GM13976 (cell line): ENCODE results near the gene CACNA2D3.

Experiments used
- DNase-seq: peaks from one replicate; pipeline ENCODE4 v3.0.0; 2012; ENCODE audit warnings: low spot score
- in situ Hi-C: fragments of 300-500 bp; cut with MboI; formaldehyde crosslinking; loops from one replicate; pipeline ENCODE4 v1.12.0; 2022; ENCODE audit warnings: low sequenced_read_pairs, mixed read lengths, inconsistent platforms; ENCODE audit not compliant: unreplicated experiment
- TF ChIP-seq, protein P1 (sequence below): IDR thresholded peaks from 2 replicates; pipeline ENCODE4 v1.5.1; 2012; ENCODE audit warnings: borderline replicate concordance, mild to moderate bottlenecking; ENCODE audit not compliant: insufficient read depth; ENCODE audit errors: extremely low read depth, missing control alignments, control extremely low read depth

The CACNA2D3 gene

DNA sequence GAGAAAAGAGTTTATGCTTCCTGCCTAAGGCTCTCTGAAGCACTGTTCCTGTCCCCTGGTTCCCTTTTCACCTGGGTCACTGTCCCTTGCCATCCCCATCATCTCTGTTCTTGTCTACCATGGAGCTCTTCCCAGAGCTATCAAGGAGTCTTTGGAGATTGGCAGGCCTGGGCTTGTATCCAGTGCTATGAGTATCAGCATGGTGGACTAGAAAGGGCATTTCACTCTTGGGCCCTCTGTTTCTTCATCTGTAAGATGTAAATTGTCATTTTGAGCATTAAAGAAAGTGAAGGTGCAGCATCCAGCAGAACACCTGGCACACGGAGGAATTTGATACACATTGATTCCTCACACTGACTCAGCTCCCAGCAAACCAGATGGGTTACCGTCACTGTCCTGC, 388.2 kb downstream of the CACNA2D3 start:
- TF ChIP-seq, protein P1, sequence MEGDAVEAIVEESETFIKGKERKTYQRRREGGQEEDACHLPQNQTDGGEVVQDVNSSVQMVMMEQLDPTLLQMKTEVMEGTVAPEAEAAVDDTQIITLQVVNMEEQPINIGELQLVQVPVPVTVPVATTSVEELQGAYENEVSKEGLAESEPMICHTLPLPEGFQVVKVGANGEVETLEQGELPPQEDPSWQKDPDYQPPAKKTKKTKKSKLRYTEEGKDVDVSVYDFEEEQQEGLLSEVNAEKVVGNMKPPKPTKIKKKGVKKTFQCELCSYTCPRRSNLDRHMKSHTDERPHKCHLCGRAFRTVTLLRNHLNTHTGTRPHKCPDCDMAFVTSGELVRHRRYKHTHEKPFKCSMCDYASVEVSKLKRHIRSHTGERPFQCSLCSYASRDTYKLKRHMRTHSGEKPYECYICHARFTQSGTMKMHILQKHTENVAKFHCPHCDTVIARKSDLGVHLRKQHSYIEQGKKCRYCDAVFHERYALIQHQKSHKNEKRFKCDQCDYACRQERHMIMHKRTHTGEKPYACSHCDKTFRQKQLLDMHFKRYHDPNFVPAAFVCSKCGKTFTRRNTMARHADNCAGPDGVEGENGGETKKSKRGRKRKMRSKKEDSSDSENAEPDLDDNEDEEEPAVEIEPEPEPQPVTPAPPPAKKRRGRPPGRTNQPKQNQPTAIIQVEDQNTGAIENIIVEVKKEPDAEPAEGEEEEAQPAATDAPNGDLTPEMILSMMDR, result no peak
- DNase-seq, result no peak
- in situ Hi-C loops, result no loop called here

DNA sequence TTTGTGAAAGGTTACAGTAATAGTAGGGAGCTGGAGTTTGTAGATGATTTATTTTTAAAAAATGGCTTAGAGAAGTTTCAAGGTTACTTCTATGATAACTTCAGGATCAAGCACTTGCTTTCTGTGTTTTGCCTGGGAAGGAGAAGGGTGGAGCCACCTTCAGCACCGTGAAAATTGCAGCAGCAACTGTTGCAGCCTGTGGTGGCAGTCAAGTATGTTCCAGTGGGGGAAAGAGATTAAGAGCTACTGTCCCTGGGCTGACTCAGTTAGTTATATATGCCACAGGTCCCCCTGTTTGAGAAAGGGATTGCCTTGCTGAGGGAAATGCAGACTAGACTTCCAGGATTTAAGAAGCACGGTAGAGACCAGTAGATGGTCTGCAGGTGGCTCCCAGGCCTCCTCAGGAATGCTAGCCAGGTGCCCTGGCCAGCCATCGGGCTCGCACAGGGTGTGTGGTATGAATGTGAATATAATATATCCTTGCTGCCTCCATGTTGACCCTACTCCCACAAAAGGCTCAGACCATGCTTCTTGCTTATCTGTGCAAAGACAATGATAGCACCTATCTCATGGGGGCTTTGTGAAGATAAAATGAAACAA, 389.5 kb downstream of the CACNA2D3 start:
- DNase-seq, result no peak
- in situ Hi-C loops, result no loop called here
- TF ChIP-seq, protein P1, result no peak

DNA sequence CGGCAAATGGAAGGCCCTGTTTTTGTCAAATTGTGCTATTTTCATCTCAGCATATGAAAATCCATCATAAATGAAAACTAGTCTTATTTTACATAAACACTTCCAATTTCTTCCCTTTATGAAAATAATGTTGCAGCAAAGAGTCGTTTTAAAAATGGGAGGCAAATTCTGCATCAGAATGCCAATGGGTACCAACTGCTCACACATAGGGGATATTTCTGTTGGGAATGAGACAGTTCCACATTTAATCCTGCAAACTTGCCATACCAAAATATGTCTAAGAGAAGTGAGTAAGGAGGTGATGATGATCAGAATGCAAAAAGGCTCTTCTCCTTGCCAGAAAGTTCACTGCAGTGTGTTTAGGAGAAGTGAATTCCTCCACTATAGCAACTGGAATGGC, 391.7 kb downstream of the CACNA2D3 start:
- DNase-seq, result no peak
- in situ Hi-C loops, result no loop called here
- TF ChIP-seq, protein P1, result no peak

DNA sequence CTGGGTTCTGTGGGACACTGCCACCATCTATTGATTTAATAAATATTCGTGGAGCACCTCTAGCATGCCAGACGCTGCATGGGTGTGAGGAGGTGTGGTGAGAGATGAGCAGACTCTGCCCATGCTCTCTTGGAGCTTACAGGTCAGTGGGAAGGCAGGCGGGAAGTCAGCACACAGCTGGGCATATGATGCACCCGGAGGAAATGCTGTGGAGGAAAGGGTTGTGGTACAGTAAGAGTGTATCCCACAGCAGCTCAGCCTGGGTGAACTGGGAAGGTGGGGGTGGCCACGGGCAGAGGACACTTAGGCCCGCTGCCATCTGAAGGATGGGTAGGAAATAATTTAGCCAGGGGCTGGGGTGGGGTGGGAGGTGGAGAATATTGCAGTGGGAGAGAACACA, 392.1 kb downstream of the CACNA2D3 start:
- in situ Hi-C loops, result no loop called here
- DNase-seq, result no peak
- TF ChIP-seq, protein P1, result no peak

DNA sequence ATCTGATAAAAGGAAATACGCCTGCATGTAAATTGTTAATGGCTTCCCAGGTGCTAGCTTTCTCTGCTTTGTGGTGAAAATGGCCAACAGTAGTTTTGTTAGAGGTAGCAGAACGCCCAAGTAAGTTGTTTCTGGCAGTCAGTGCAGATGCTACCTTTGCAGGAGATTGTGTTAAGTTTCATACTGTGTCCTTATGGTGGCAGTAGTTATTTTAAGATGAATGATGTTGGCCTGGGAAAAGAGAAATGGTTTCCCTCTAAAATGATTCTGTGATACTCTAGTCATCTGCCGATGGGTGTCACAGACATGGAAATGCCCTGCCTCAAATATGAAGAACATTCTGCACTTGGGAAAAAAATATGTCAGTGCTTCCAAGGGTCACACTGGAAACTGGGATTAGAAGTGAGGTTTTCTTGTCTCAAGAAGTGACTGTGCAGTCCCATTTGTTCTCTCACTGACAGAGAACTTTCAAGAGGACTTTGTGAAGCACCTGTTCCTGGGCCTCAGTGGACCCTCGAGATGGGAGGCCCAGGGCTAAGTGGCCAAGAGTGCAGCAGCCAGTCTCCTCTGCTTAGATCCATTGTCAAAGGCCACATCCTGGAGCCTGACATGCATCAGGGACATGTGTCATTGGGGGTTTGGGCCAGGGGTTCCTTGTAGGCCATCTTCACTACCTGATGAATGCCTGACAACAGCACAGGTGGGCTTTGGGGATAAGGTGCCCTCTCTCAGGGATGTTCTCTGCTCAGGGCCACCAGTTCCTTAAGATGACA, 393.3 kb downstream of the CACNA2D3 start:
- in situ Hi-C loops, result no loop called here
- DNase-seq, result no peak
- TF ChIP-seq, protein P1, result no peak

DNA sequence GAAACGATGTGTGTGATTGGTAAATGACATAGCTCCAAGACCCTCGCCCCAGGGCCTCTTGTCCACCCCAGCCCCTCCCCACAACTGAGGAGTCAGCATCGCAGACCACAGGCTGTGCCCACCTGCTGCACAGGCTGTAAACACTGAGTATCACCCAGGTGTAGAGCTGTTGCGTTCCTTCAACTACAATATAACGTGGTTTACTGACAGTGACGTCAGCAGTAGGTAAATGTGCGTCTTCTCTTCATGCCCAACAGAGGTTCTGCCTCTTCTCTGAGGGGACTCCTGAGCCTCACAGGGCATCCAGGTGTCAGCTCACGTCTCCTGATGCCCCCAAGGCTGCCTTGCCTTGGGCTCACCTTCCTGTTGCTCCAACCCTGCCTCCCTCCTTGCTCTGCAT, 395.1 kb downstream of the CACNA2D3 start:
- in situ Hi-C loops, result no loop called here
- no peak for DNase-seq
- TF ChIP-seq, protein P1, result no peak
